Measurements from ENCODE around the gene OSBP2.

DNA sequence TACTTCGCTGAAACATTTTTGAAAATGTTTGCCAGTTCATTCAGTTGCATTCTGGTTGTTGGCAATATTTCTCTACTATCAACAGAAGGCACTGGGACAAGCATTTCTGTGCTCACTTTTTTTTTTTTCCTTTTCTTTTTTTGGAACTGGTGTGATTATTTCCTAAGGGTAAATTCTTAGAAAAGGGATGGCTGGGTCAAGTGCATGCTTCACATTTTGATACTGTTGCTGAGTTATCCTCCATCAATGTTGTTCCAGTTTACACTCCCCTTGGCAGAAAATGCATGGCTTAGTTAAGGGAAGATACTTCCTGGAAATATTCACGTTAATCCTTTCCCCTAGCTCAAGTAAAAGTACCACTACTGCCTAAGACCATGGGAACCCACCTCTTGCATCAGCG, 81.8 kb downstream of the OSBP2 start:
- TF ChIP-seq, protein P1, sequence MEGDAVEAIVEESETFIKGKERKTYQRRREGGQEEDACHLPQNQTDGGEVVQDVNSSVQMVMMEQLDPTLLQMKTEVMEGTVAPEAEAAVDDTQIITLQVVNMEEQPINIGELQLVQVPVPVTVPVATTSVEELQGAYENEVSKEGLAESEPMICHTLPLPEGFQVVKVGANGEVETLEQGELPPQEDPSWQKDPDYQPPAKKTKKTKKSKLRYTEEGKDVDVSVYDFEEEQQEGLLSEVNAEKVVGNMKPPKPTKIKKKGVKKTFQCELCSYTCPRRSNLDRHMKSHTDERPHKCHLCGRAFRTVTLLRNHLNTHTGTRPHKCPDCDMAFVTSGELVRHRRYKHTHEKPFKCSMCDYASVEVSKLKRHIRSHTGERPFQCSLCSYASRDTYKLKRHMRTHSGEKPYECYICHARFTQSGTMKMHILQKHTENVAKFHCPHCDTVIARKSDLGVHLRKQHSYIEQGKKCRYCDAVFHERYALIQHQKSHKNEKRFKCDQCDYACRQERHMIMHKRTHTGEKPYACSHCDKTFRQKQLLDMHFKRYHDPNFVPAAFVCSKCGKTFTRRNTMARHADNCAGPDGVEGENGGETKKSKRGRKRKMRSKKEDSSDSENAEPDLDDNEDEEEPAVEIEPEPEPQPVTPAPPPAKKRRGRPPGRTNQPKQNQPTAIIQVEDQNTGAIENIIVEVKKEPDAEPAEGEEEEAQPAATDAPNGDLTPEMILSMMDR (IDR thresholded peaks at IDR 0.05; ENCODE audit: low read depth, low read length), result no peak
- no peak for TF ChIP-seq EZH2phosphoT487 (IDR thresholded peaks at IDR 0.05; ENCODE audit: low read depth)

All from OCI-LY3 (cell line).